ENCODE data around the gene LIMK2. TPM values are rescaled to one million over a fixed set of nuclear protein-coding genes. Genes with fewer than 3 reads are reported as not detected.

Gene LIMK2
- total and polyA plus RNA-seq, 10 of the 15 experiments (the other 5 are each of a cell fraction or from before 2014, with no cell fraction given): 2.9 to 40.4 (median 26.7) TPM

DNA sequence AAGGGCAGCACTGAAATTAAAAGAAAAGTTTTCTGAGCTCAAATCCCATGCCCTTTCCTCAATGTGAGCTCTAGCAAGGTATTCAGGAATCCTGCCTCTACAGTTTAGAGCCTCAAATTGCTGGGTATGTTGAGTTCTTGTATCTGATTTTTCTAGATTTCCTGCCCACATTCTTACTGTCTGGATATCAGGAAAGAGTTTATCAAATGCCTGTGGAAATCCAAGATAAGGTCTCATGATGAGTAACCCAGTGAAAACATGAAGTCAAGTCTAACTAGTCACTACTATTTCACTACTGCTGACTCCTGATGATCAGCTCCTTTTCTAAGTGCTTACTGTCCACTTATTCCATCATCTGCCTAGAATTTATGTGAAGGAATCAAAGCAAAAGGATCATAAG, 29.8 kb downstream of the LIMK2 start:
- FAIRE-seq: no peak
- H4K20me1 ChIP-seq (ENCODE audit: control insufficient read depth, insufficient read depth): no peaks in the 10 kb centered on the region
- no peak overlapping the region for H3K4me2 ChIP-seq (ENCODE audit: control insufficient read depth, insufficient read depth)
- ChIA-PET RAD21 (ENCODE audit: unreplicated experiment) (interaction anchor here (0.6 kb wide), 1 partner anchor 12 kb away, joined by 3 read pairs; no protein-coding TSS in a partner anchor), CTCF (interaction anchor here (0.6 to 2.1 kb wide), 5 partner anchors 9 to 311 kb away, joined by 3 to 6 read pairs (median 4); partner anchors contain the start of gene LIMK2), SMC1A (ENCODE audit: uncharacterized antibody, unreplicated experiment) (interaction anchor here (1.4 to 2.3 kb wide), 2 partner anchors 9 to 24 kb away, joined by 5 to 10 read pairs; no protein-coding TSS in a partner anchor), POLR2A (interaction anchor here (0.6 to 1.8 kb wide), 3 partner anchors 9 to 15 kb away, joined by 4 to 5 read pairs (median 4); no protein-coding TSS in a partner anchor)
- H3K9ac ChIP-seq (ENCODE audit: control insufficient read depth, insufficient read depth, low read length): no peak overlapping the region
- no peaks in the 10 kb centered on the region for H3K27me3 ChIP-seq (replicated peaks in 1 of 2; ENCODE audit: control insufficient read depth in 2 of 2, insufficient read depth in 2 of 2, low read length in 1 of 2)
- H3K4me1 ChIP-seq (ENCODE audit: control insufficient read depth, insufficient read depth, low read length): peaks cover 6% of the 10 kb centered on the region
- H3K4me3 ChIP-seq: no peak overlapping the region
- no peaks in the 10 kb centered on the region; the same call in none of the 2 replicates for H3K79me2 ChIP-seq (ENCODE audit: control insufficient read depth, insufficient read depth, low read length)
- no peak for DNase-seq (ENCODE audit: low read depth, low spot score)
- no peaks in the 10 kb centered on the region for H3K9me3 ChIP-seq (replicated peaks; ENCODE audit: control insufficient read depth, insufficient read depth, low read length)
- no TSS peak for BruUV-seq (replicated peaks)
- no peak for ATAC-seq
- in situ Hi-C loops (cut with MboI) (no loop called here), intact Hi-C loops (cut with micrococcal nuclease; ENCODE audit: unreplicated experiment) (no loop called here)
- peaks cover 4 to 6% of the 10 kb centered on the region in 2 experiments for H3K36me3 ChIP-seq (ENCODE audit: control insufficient read depth in 2 of 2, insufficient read depth in 2 of 2, low read length in 1 of 2)
- no peak overlapping the region for H3K27ac ChIP-seq (ENCODE audit: control insufficient read depth, insufficient read depth)
- no peak overlapping the region for H2AFZ ChIP-seq (ENCODE audit: control insufficient read depth, low read depth, low read length)
- TF ChIP-seq RELA (IDR thresholded peaks at IDR 0.05; ENCODE audit: borderline replicate concordance, partially characterized antibody) (no peak), TAF1 (IDR thresholded peaks at IDR 0.05; ENCODE audit: borderline replicate concordance, low read depth, low read length) (no peak), ZNF207 (IDR thresholded peaks at IDR 0.05; ENCODE audit: borderline replicate concordance) (no peak), HDAC6 (IDR thresholded peaks at IDR 0.05; ENCODE audit: unreplicated experiment) (no peak), STAT3 (IDR thresholded peaks at IDR 0.05; ENCODE audit: low read depth, low read length) (no peak), FOS (IDR thresholded peaks at IDR 0.05; ENCODE audit: borderline replicate concordance, extremely low read depth, insufficient read length) (no peak), KDM1A (IDR thresholded peaks at IDR 0.05; ENCODE audit: borderline replicate concordance) (no peak), SUZ12 (IDR thresholded peaks at IDR 0.05; ENCODE audit: unreplicated experiment) (no peak), EED (IDR thresholded peaks at IDR 0.05; ENCODE audit: low read depth) (no peak)
- TF ChIP-seq, protein P1, sequence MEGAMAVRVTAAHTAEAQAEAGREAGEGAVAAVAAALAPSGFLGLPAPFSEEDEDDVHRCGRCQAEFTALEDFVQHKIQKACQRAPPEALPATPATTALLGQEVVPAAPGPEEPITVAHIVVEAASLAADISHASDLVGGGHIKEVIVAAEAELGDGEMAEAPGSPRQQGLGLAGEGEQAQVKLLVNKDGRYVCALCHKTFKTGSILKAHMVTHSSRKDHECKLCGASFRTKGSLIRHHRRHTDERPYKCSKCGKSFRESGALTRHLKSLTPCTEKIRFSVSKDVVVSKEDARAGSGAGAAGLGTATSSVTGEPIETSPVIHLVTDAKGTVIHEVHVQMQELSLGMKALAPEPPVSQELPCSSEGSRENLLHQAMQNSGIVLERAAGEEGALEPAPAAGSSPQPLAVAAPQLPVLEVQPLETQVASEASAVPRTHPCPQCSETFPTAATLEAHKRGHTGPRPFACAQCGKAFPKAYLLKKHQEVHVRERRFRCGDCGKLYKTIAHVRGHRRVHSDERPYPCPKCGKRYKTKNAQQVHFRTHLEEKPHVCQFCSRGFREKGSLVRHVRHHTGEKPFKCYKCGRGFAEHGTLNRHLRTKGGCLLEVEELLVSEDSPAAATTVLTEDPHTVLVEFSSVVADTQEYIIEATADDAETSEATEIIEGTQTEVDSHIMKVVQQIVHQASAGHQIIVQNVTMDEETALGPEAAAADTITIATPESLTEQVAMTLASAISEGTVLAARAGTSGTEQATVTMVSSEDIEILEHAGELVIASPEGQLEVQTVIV (IDR thresholded peaks at IDR 0.05; ENCODE audit: borderline replicate concordance, partially characterized antibody): no peak
- TF ChIP-seq, protein P2, sequence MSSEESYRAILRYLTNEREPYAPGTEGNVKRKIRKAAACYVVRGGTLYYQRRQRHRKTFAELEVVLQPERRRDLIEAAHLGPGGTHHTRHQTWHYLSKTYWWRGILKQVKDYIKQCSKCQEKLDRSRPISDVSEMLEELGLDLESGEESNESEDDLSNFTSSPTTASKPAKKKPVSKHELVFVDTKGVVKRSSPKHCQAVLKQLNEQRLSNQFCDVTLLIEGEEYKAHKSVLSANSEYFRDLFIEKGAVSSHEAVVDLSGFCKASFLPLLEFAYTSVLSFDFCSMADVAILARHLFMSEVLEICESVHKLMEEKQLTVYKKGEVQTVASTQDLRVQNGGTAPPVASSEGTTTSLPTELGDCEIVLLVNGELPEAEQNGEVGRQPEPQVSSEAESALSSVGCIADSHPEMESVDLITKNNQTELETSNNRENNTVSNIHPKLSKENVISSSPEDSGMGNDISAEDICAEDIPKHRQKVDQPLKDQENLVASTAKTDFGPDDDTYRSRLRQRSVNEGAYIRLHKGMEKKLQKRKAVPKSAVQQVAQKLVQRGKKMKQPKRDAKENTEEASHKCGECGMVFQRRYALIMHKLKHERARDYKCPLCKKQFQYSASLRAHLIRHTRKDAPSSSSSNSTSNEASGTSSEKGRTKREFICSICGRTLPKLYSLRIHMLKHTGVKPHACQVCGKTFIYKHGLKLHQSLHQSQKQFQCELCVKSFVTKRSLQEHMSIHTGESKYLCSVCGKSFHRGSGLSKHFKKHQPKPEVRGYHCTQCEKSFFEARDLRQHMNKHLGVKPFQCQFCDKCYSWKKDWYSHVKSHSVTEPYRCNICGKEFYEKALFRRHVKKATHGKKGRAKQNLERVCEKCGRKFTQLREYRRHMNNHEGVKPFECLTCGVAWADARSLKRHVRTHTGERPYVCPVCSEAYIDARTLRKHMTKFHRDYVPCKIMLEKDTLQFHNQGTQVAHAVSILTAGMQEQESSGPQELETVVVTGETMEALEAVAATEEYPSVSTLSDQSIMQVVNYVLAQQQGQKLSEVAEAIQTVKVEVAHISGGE (CRISPR knock-in tag; IDR thresholded peaks at IDR 0.05): no peak
- TF ChIP-seq, protein P3, sequence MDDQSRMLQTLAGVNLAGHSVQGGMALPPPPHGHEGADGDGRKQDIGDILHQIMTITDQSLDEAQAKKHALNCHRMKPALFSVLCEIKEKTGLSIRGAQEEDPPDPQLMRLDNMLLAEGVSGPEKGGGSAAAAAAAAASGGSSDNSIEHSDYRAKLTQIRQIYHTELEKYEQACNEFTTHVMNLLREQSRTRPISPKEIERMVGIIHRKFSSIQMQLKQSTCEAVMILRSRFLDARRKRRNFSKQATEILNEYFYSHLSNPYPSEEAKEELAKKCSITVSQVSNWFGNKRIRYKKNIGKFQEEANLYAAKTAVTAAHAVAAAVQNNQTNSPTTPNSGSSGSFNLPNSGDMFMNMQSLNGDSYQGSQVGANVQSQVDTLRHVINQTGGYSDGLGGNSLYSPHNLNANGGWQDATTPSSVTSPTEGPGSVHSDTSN (IDR thresholded peaks at IDR 0.05; ENCODE audit: insufficient replicate concordance, low read depth, low read length): no peak
- TF ChIP-seq, protein P4, sequence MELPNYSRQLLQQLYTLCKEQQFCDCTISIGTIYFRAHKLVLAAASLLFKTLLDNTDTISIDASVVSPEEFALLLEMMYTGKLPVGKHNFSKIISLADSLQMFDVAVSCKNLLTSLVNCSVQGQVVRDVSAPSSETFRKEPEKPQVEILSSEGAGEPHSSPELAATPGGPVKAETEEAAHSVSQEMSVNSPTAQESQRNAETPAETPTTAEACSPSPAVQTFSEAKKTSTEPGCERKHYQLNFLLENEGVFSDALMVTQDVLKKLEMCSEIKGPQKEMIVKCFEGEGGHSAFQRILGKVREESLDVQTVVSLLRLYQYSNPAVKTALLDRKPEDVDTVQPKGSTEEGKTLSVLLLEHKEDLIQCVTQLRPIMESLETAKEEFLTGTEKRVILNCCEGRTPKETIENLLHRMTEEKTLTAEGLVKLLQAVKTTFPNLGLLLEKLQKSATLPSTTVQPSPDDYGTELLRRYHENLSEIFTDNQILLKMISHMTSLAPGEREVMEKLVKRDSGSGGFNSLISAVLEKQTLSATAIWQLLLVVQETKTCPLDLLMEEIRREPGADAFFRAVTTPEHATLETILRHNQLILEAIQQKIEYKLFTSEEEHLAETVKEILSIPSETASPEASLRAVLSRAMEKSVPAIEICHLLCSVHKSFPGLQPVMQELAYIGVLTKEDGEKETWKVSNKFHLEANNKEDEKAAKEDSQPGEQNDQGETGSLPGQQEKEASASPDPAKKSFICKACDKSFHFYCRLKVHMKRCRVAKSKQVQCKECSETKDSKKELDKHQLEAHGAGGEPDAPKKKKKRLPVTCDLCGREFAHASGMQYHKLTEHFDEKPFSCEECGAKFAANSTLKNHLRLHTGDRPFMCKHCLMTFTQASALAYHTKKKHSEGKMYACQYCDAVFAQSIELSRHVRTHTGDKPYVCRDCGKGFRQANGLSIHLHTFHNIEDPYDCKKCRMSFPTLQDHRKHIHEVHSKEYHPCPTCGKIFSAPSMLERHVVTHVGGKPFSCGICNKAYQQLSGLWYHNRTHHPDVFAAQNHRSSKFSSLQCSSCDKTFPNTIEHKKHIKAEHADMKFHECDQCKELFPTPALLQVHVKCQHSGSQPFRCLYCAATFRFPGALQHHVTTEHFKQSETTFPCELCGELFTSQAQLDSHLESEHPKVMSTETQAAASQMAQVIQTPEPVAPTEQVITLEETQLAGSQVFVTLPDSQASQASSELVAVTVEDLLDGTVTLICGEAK (IDR thresholded peaks at IDR 0.05; ENCODE audit: borderline replicate concordance): no peak

Measured in GM12878 (cell line).